Activated naive CD4-positive, alpha-beta T cell treated with anti-CD3 and anti-CD28 coated beads, Interleukin-2, amount 50 U/mL, for 72 hours (primary cell): ENCODE data around the gene KRIT1. TPM values are rescaled to one million over a fixed set of nuclear protein-coding genes. Genes with fewer than 3 reads are reported as not detected.

Experiments
- ATAC-seq, 2 donors: fragments of 150-1000 bp; cut with Tn5 transposase; 2 replicates each; pipeline ENCODE4 v1.10.0; 2021; ENCODE audit warnings: mild to moderate bottlenecking in 2 of 2, moderate library complexity in 2 of 2
- DNase-seq, 2 donors: peaks; one replicate each; pipeline ENCODE4 v3.0.0; 2021 to 2022; ENCODE audit warnings: low spot score in 2 of 2
- H3K27ac Mint-ChIP-seq, 2 donors: one replicate each; pipeline ENCODE4 v1.8.0; 2022; ENCODE audit warnings: mild to moderate bottlenecking in 2 of 2, mixed read lengths in 2 of 2
- H3K36me3 Mint-ChIP-seq, 2 donors: one replicate each; pipeline ENCODE4 v1.8.0; 2022; ENCODE audit warnings: mixed read lengths in 2 of 2
- H3K9me3 Mint-ChIP-seq, 2 donors: one replicate each; pipeline ENCODE4 v1.8.0; 2022; ENCODE audit warnings: mixed read lengths in 2 of 2
- total RNA-seq, 2 donors: library from RNA; stranded (reverse); gene quantifications; one replicate each; pipeline ENCODE4 v1.2.3, GENCODE V29; 2022

KRIT1 gene
- 10 to 100 TPM; 25.9 to 39.7 TPM for total RNA-seq

DNA sequence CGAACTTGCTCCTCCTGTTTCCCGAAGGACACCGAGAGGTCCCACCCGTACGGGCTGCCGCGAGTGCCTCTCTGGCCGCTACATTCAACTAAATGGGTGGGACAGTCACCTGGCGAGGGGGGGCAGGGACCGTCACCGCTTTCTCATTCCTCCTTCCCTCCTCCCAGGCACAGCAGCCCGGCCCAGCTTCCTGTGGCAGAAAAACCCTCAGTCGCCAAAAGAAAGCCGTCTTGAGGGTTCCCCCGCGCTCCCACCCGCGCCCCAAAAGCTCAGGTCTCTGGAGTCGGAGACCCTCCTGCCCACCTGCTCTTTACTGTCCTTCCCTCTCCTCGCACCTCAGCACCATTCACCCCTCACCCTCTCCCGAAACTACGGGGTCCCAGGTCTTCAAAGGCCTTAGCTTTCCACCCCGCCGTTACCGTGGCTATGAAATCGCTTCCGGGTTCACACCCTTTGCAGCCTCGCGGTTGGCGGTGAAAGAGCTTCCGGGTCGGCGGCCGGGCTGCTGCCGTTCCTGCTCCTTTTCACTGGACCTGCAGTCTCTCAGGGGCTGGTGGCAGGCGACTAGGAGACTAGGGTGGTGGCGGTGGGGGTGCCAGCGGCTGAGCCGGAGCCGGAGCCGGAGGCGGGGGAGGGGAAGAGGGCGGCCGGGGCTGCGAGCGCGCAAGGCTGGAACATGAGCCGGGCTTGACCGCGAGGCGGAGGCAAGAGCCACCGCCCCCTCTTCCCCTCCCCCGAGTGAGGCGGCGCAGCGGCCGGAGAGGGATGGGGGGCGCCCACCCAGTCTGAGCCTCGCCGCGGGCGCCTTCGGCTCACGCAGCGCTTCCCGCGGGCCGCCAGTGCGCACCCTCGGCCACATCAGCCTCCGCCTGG is at the start of gene KRIT1, which contains the start of gene ANKIB1:
KRIT1 (minus strand) TSS at position 428 of the 873 bp plus-strand sequence. CDS start 3,779 bp downstream, outside the sequence.
ANKIB1 (plus strand) TSS at position 488 of the 873 bp plus-strand sequence. CDS start 49,005 bp downstream, outside the sequence.
- peak; percentile 80 to 88 for DNase-seq

DNA sequence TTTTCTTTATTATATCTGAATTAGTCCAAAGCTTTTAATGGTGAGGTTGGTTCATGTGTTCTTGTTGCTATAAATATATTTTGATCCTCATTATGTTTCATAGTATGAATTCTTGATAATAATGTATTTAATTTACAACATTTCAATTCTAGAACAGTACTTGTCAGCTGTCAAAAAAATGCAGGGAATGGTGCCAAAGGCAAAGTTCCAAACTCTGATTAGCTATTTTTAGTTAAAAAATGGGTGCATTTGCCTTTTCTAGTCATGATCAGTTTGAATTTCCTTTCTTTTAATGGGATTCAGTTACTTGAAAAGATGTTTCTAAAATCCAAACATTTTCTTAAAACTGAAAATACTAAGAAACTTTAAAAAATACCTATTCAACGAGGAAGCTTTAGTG is 49.7 kb upstream of the KRIT1 start:
- Mint-ChIP-seq H3K36me3 (no peaks in the 10 kb centered on the region), H3K9me3 (no peaks in the 10 kb centered on the region), H3K27ac (no peak overlapping the region)
- no peak for ATAC-seq
- DNase-seq, result no peak

More for the DNA sequence above, at the start of gene KRIT1, which contains the start of gene ANKIB1:
- peak within 1 kb of the TSS; percentile 98 to 100 for H3K27ac Mint-ChIP-seq
- no peaks in the 10 kb centered on the region for H3K9me3 Mint-ChIP-seq
- ATAC-seq, result peak; percentile 88 to 91
- H3K36me3 Mint-ChIP-seq, result peaks cover 19 to 20% of the 10 kb centered on the region in 2 donors

DNA sequence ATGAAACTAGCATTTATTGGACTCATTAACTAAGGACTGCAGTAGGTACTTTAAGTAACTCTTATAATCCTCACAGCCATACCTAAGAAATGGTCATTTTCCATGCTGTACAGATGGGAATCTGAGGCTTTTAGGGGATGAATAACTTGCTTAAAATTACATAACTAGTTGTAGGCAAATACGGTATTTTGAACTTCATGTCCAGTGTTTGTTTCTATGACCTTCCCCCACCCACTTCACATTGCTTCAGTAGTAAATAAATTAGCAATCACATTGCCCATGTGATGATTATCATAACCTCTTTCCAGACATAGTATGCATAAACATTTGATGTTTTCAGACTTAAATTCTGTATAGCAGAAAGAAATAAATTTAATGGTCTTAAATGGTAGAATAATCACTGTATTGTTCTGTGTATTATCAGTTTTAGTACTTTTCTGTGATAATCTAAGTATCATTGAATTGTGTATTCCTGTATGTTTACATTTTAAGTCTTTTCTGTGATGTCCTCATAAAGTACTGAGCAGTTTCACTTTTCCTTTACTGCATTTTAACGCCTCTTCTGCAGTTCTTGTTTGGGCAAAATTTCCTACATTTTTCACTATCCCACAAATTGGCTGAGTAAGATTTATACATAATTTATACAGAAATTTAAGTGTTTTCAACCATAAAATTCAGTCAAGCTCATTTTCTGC is 48.3 kb upstream of the KRIT1 start:
- ATAC-seq (no peak), DNase-seq (no peak)
- Mint-ChIP-seq H3K9me3 (no peaks in the 10 kb centered on the region), H3K27ac (no peak overlapping the region), H3K36me3 (no peaks in the 10 kb centered on the region)

DNA sequence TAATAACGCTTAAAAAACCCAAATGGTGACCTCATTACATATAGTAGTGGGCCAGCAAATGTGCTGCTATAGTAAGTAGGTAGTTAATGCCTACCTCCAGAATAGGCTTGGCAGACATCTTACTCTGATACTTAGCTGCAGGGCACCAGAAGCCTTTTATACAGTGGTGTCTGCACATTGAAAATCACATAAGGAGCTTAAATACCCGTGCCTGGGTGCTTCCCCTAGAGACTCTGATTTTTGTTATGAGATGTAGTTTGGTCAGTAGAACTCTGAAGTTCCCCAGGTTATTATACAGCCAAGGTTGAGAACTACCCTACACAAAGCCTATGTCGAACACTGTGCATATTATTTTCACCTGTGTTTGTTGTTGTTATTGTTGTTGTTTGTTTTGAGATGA is 47.3 kb upstream of the KRIT1 start:
- Mint-ChIP-seq H3K9me3 (no peaks in the 10 kb centered on the region), H3K27ac (no peak overlapping the region), H3K36me3 (no peaks in the 10 kb centered on the region)
- DNase-seq, result no peak
- no peak for ATAC-seq

GRCh38 chr7:92289321-92289720 is 43.6 kb upstream of the KRIT1 start:
- Mint-ChIP-seq H3K36me3 (peaks cover 0 to 7% of the 10 kb centered on the region in 2 donors), H3K27ac (no peak overlapping the region), H3K9me3 (peaks cover 0 to 4% of the 10 kb centered on the region in 2 donors)
- ATAC-seq (no peak), DNase-seq (no peak)

GRCh38 chr7:92282930-92283329 is 37.2 kb upstream of the KRIT1 start:
- ATAC-seq, result no peak
- H3K36me3 Mint-ChIP-seq, result peaks cover 0 to 24% of the 10 kb centered on the region in 2 donors
- no peak for DNase-seq
- no peak overlapping the region for H3K27ac Mint-ChIP-seq
- peaks cover 4 to 18% of the 10 kb centered on the region in 2 donors for H3K9me3 Mint-ChIP-seq

GRCh38 chr7:92282221-92282814 is 36.6 kb upstream of the KRIT1 start:
- ATAC-seq (no peak), DNase-seq (no peak)
- Mint-ChIP-seq H3K9me3 (peaks cover 4 to 16% of the 10 kb centered on the region in 2 donors), H3K27ac (no peak overlapping the region), H3K36me3 (peaks cover 0 to 20% of the 10 kb centered on the region in 2 donors)

- DNase-seq (no peak), ATAC-seq (no peak)
- H3K36me3 Mint-ChIP-seq, result peaks cover 0 to 24% of the 10 kb centered on the region in 2 donors
- H3K27ac Mint-ChIP-seq, result no peak overlapping the region
- peaks cover 4 to 14% of the 10 kb centered on the region in 2 donors for H3K9me3 Mint-ChIP-seq
Measured at GRCh38 chr7:92281031-92281430, 35.3 kb upstream of the KRIT1 start.

GRCh38 chr7:92279396-92280031 is 33.8 kb upstream of the KRIT1 start:
- Mint-ChIP-seq H3K27ac (no peak overlapping the region), H3K36me3 (peaks cover 0 to 29% of the 10 kb centered on the region in 2 donors), H3K9me3 (peaks cover 4 to 14% of the 10 kb centered on the region in 2 donors)
- DNase-seq, result no peak
- ATAC-seq, result no peak

DNA sequence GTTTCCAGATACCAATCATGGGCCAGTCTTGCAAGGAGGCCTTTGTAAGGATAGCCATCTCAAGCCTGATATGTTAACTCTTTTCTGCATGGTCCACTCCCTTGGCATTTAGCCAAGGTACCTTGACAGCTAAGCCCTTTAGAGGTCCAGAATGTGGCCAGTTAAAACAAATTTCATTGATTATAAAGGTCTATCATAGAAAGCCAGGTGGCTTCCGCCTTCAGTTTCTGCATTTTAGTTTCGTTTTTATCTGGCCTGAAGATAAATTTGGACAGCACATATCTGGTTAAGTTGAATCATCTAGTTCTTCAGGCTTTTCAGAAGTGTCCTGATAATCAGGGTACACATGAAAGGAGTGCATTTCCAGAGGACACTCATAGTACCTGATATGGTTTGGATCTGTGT is 30.7 kb upstream of the KRIT1 start:
- Mint-ChIP-seq H3K9me3 (peaks cover 4 to 19% of the 10 kb centered on the region in 2 donors), H3K27ac (peak overlapping the region in 1 of 2 donors; percentile 53), H3K36me3 (peaks cover 0 to 39% of the 10 kb centered on the region in 2 donors)
- no peak for DNase-seq
- ATAC-seq, result no peak

DNA sequence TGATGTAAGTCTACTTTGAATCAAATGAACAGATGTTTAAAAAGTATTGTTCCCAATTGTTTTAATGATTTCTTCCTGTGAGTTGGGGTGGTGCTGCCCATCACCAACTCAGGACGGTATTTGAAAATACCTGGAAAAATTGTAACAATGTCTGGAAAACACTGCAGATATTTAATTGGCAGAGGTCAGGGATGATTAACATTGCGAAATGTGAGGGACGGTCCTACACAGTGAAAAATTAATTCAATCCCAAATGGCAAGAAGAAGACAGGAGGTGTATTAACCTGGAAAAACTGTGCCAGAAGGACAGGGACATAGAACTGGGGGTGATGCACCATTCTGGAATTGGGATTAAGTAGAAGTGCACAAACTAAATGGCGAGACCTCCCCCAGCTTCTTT is 29.6 kb upstream of the KRIT1 start:
- ATAC-seq (no peak), DNase-seq (no peak)
- Mint-ChIP-seq H3K27ac (no peak overlapping the region), H3K9me3 (peaks cover 4 to 13% of the 10 kb centered on the region in 2 donors), H3K36me3 (peaks cover 0 to 34% of the 10 kb centered on the region in 2 donors)

GRCh38 chr7:92268921-92269320 is 23.2 kb upstream of the KRIT1 start:
- Mint-ChIP-seq H3K9me3 (peaks cover 0 to 5% of the 10 kb centered on the region in 2 donors), H3K27ac (no peak overlapping the region), H3K36me3 (peaks cover 0 to 15% of the 10 kb centered on the region in 2 donors)
- no peak for DNase-seq
- no peak for ATAC-seq

DNA sequence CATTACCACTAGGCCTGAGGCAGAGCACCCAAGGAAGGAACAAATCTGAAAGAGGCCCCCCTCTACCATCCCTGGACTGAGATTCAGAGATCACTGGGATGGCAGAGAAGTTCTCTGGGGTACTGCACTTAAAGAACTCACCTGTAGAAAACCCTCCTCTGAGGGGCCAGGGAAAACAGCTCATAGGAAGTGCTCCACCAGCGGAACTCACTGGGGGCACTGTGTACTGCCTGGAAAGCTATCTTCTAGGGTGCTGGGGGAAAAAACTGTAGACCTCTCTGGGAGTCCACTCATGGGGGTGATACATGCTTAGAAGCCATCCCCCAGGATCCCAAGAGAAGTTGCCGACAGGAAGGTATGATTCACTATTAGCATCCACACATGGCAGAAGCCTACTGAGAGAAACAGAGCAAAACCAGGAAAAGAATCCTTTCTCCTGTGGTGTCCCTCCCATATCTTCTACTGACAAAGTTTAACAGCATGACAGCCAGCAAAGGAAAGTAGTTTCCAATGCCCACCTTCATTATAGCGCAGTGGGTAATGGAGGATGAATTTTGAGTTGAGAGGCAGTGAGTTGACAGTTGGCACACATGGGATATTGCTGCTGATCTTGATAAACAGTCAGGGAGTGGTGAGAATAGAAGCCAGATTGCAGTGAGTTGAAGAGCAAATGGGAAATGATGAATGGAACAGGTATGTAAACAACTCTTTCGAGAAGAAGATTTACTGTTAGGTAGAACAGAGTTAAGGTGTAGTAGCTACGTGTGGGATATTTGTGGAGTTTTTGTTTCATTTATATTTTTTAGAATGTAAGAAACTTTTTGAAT is 20.9 kb upstream of the KRIT1 start:
- ATAC-seq (no peak), DNase-seq (no peak)
- Mint-ChIP-seq H3K36me3 (peaks cover 3 to 8% of the 10 kb centered on the region in 2 donors), H3K9me3 (peaks cover 0 to 2% of the 10 kb centered on the region in 2 donors), H3K27ac (no peak overlapping the region)

DNA sequence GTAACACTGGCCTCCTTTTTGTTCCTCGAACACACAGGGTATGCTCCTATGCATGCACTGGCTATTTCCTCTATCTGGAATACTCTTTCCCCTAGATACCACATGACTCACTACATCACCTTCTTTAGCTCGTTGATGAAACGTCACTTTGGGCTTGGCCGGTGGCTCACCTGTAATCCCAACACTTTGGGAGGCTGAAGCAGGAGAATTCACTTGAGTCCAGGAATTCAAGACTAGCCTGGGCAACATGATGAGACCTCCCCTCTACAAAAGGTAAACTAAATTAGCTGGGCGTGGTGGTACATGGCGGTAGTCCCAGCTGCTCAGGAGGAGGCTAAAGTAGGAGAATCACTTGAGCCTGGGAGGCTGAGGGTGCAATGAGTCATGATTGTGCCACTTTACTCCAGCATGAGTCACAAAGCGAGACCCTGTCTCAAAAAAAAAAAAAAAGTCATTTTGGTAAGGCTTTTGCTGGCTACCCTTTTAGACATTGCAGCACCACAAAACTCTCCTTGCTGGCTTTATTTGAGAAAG is 14.6 kb upstream of the KRIT1 start:
- peak; percentile 40 to 56 for ATAC-seq
- peaks cover 0 to 7% of the 10 kb centered on the region in 2 donors for H3K9me3 Mint-ChIP-seq
- H3K36me3 Mint-ChIP-seq, result peaks cover 9 to 13% of the 10 kb centered on the region in 2 donors
- no peak for DNase-seq
- H3K27ac Mint-ChIP-seq, result no peak overlapping the region

DNA sequence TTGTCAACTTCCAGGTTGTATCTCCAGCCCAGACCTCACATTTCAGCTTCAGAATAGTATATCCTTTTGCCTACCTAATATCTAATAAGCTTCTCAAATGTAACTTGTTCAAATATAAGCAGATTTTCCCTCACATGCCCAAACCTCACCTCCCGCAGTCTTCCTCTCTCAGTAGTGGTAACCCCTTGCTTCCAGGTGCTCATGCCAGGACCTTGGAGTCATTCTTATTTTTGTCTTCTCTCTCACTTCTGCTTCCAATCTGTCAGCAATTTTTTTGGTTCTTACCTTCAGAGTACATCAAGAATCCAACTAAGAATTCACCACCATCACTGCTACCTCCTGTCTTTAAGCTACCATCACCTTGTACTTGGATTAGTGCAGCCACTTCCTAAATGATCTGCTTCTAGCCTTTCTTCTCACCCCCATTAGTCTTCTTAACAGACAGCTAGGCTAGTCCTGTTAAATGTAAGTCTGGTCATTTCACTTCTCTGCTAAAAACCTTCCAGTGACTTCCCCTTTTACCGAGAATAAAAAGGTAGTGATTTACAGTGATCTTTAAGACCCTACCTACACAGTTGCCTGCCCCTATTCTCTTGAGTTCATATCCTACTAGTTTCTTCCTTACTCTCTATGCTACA is 14.0 kb upstream of the KRIT1 start:
- H3K36me3 Mint-ChIP-seq, result peaks cover 13 to 15% of the 10 kb centered on the region in 2 donors
- DNase-seq (no peak), ATAC-seq (no peak)
- H3K27ac Mint-ChIP-seq, result no peak overlapping the region
- peaks cover 0 to 12% of the 10 kb centered on the region in 2 donors for H3K9me3 Mint-ChIP-seq
